ENCODE data around the gene RCL1. TPM values are rescaled to one million over a fixed set of nuclear protein-coding genes. Genes with fewer than 3 reads are reported as not detected.

Gene RCL1
- total RNA-seq, 4 donors from 2014 or later, result 21.3 to 49.7 (median 37.7) TPM

- H3K9me3 ChIP-seq, result no peaks in the 10 kb centered on the region
- H3K4me1 ChIP-seq, result no peaks in the 10 kb centered on the region
- TF ChIP-seq CTCF (IDR thresholded peaks at IDR 0.05), result no peak
- H3K4me3 ChIP-seq, result no peak overlapping the region
- DNase-seq, result no peak
- no peaks in the 10 kb centered on the region for H3K36me3 ChIP-seq
- no peak overlapping the region for H3K27ac ChIP-seq
- intact Hi-C loops (cut with DNase I; ENCODE audit: low total_unique reads), result no loop called here
- H3K27me3 ChIP-seq, result no peaks in the 10 kb centered on the region
Observed at GRCh38 chr9:4838189-4838546, 45.4 kb downstream of the RCL1 start.

GRCh38 chr9:4839470-4839912 lies 46.7 kb downstream of the RCL1 start:
- Histone ChIP-seq H3K4me3 (no peak overlapping the region), H3K9me3 (no peaks in the 10 kb centered on the region), H3K36me3 (no peaks in the 10 kb centered on the region), H3K4me1 (no peaks in the 10 kb centered on the region), H3K27me3 (no peaks in the 10 kb centered on the region), H3K27ac (no peak overlapping the region)
- intact Hi-C loops (cut with DNase I; ENCODE audit: low total_unique reads), result no loop called here
- DNase-seq, result no peak
- TF ChIP-seq CTCF (IDR thresholded peaks at IDR 0.05) (no peak), POLR2A (IDR thresholded peaks at IDR 0.05) (no peak)

- DNase-seq, result no peak
- H3K36me3 ChIP-seq, result no peaks in the 10 kb centered on the region
- H3K9me3 ChIP-seq, result no peaks in the 10 kb centered on the region
- H3K27me3 ChIP-seq, result no peaks in the 10 kb centered on the region
- no peaks in the 10 kb centered on the region for H3K4me1 ChIP-seq
- intact Hi-C loops (cut with DNase I; ENCODE audit: low total_unique reads), result no loop called here
- TF ChIP-seq CTCF (IDR thresholded peaks at IDR 0.05) (no peak), POLR2A (IDR thresholded peaks at IDR 0.05) (no peak)
- no peak overlapping the region for H3K27ac ChIP-seq
- H3K4me3 ChIP-seq, result no peak overlapping the region
Observed at GRCh38 chr9:4840018-4840417, 47.3 kb downstream of the RCL1 start.

- intact Hi-C loops (cut with DNase I; ENCODE audit: low total_unique reads), result no loop called here
- no peaks in the 10 kb centered on the region for H3K36me3 ChIP-seq
- no peak for DNase-seq
Observed at GRCh38 chr9:4842213-4842612, 49.5 kb downstream of the RCL1 start.

GRCh38 chr9:4842734-4843133 lies 50.0 kb downstream of the RCL1 start:
- Histone ChIP-seq H3K36me3 (no peaks in the 10 kb centered on the region), H3K4me1 (no peaks in the 10 kb centered on the region)
- no peak for DNase-seq

More at GRCh38 chr9:4842213-4842612, 49.5 kb downstream of the RCL1 start:
- Histone ChIP-seq H3K9me3 (no peaks in the 10 kb centered on the region), H3K4me1 (no peaks in the 10 kb centered on the region), H3K4me3 (no peak overlapping the region), H3K27ac (no peak overlapping the region), H3K27me3 (no peaks in the 10 kb centered on the region)
- TF ChIP-seq CTCF (IDR thresholded peaks at IDR 0.05) (no peak), POLR2A (IDR thresholded peaks at IDR 0.05) (no peak)

More at GRCh38 chr9:4842734-4843133, 50.0 kb downstream of the RCL1 start:
- TF ChIP-seq CTCF (IDR thresholded peaks at IDR 0.05), result no peak
- TF ChIP-seq POLR2A (IDR thresholded peaks at IDR 0.05), result no peak
- Histone ChIP-seq H3K27ac (no peak overlapping the region), H3K27me3 (no peaks in the 10 kb centered on the region), H3K4me3 (no peak overlapping the region), H3K9me3 (no peaks in the 10 kb centered on the region)
- intact Hi-C loops (cut with DNase I; ENCODE audit: low total_unique reads), result no loop called here

Measured in uterus (tissue), 4 donors.